Measurements from ENCODE around the gene ABCC12. TPM values are rescaled to one million over a fixed set of nuclear protein-coding genes. Genes with fewer than 3 reads are reported as not detected.

ABCC12 gene
- total and polyA plus RNA-seq, 2 donors (not counting 1 experiment from before 2014, with no cell fraction given) = not detected

DNA sequence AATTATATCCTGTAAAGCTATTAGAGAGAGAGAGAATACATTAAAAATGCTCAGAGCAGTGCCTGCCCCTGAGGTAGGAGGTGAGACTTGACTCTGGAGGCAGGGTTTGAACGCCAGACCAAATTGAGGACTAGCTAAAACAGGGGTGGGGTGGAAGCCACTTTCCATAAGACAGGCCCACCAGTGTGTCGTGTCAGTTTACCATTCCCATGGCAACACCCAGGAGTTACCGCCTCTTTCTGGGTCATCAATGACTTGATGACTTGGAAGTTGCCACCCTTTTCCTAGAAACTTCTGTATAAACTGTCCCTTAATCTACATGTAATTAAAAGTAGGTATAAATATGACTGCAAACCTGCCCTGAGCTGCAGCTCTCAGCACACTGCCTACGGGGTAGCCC, 32.0 kb upstream of the ABCC12 start:
- ATAC-seq (ENCODE audit: low read depth) = no peak
- WGBS (ENCODE audit: insufficient coverage) = 83% methylated on average over 2 of the region's 4 CpGs
- no peaks in the 10 kb centered on the region for H3K36me3 ChIP-seq (replicated peaks in 1 of 2; ENCODE audit: control extremely low read depth in 1 of 2, control insufficient read depth in 1 of 2, extremely low read depth in 1 of 2, insufficient read depth in 2 of 2, low read length in 1 of 2)
- no peak overlapping the region for H3K9ac ChIP-seq (ENCODE audit: low read length)
- H3K4me1 ChIP-seq (ENCODE audit: control insufficient read depth in 2 of 2, insufficient read depth in 2 of 2, low read length in 2 of 2) = no peaks in the 10 kb centered on the region
- H3K9me3 Mint-ChIP-seq (ENCODE audit: insufficient read depth) = no peaks in the 10 kb centered on the region
- no peak for DNase-seq
- no peak overlapping the region for H3K4me2 ChIP-seq (replicated peaks; ENCODE audit: low read depth, low read length, poor library complexity, severe bottlenecking)
- no peak for TF ChIP-seq EZH2 (IDR thresholded peaks at IDR 0.05; ENCODE audit: borderline replicate concordance, insufficient read depth, low read depth, low read length, poor library complexity, severe bottlenecking)
- TF ChIP-seq, protein P1, sequence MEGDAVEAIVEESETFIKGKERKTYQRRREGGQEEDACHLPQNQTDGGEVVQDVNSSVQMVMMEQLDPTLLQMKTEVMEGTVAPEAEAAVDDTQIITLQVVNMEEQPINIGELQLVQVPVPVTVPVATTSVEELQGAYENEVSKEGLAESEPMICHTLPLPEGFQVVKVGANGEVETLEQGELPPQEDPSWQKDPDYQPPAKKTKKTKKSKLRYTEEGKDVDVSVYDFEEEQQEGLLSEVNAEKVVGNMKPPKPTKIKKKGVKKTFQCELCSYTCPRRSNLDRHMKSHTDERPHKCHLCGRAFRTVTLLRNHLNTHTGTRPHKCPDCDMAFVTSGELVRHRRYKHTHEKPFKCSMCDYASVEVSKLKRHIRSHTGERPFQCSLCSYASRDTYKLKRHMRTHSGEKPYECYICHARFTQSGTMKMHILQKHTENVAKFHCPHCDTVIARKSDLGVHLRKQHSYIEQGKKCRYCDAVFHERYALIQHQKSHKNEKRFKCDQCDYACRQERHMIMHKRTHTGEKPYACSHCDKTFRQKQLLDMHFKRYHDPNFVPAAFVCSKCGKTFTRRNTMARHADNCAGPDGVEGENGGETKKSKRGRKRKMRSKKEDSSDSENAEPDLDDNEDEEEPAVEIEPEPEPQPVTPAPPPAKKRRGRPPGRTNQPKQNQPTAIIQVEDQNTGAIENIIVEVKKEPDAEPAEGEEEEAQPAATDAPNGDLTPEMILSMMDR (IDR thresholded peaks at IDR 0.05) = no peak
- no peaks in the 10 kb centered on the region for H3K4me1 Mint-ChIP-seq
- intact Hi-C loops (cut with micrococcal nuclease) = no loop called here
- peaks cover 3% of the 10 kb centered on the region for H3K27me3 Mint-ChIP-seq
- ChIA-PET POLR2A (no interaction called here), CTCF (interaction anchor here (1.2 kb wide), 1 partner anchor 31 kb away, joined by 3 read pairs; no protein-coding TSS in a partner anchor)
- H3K27ac Mint-ChIP-seq = no peak overlapping the region
- no peak overlapping the region for H3K4me3 ChIP-seq (ENCODE audit: control extremely low read depth in 1 of 5, extremely low read depth in 1 of 5, insufficient read depth in 1 of 5, low read depth in 2 of 5, low read length in 4 of 5)
- no peaks in the 10 kb centered on the region for H3K9me3 ChIP-seq (ENCODE audit: control extremely low read depth in 1 of 3, control insufficient read depth in 2 of 3, insufficient read depth in 1 of 3, low read length in 2 of 3)
- H3K4me3 Mint-ChIP-seq = no peak overlapping the region
- no peaks in the 10 kb centered on the region for H3K79me2 ChIP-seq (ENCODE audit: control insufficient read depth, insufficient read depth, low read length)
- no peaks in the 10 kb centered on the region for H3K27me3 ChIP-seq (replicated peaks in 1 of 4; ENCODE audit: control extremely low read depth in 1 of 4, control insufficient read depth in 3 of 4, insufficient read depth in 4 of 4, low read length in 3 of 4)
- no peak overlapping the region for H3K27ac ChIP-seq (ENCODE audit: low read length in 2 of 2)
- no peak overlapping the region for H2AFZ ChIP-seq (ENCODE audit: insufficient read depth, low read depth, low read length, poor library complexity, severe bottlenecking)
- no peaks in the 10 kb centered on the region for H4K20me1 ChIP-seq (ENCODE audit: control insufficient read depth, insufficient read depth, low read length, poor library complexity, severe bottlenecking)

DNA sequence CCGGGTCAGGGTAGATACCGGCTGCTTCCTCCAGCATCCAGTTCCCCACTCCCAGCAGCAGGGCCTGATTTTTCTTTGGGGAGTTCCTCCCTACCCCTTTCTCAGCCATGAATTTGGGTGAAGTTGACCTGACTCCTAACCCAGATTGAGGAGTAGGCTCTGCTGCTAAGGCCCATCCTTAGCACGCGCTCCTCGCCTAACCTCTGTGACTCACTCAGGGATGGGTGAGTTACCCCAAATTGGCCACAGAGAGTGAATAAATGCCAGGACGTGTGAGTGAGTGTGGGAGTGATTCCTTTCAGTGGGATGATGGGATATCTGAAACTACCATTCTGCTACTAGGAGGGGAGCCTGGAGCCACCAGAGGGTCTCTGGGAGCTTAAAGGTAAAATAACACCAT, 28.9 kb upstream of the ABCC12 start:
- no peak overlapping the region for H2AFZ ChIP-seq (ENCODE audit: insufficient read depth, low read depth, low read length, poor library complexity, severe bottlenecking)
- intact Hi-C loops (cut with micrococcal nuclease) = no loop called here
- no peaks in the 10 kb centered on the region for H3K4me1 ChIP-seq (ENCODE audit: control insufficient read depth in 2 of 2, insufficient read depth in 2 of 2, low read length in 2 of 2)
- no peak overlapping the region for H3K4me2 ChIP-seq (replicated peaks; ENCODE audit: low read depth, low read length, poor library complexity, severe bottlenecking)
- Mint-ChIP-seq H3K4me1 (no peaks in the 10 kb centered on the region), H3K27ac (no peak overlapping the region), H3K4me3 (no peak overlapping the region), H3K9me3 (ENCODE audit: insufficient read depth) (no peaks in the 10 kb centered on the region), H3K27me3 (peaks cover 3% of the 10 kb centered on the region)
- no peak overlapping the region for H3K9ac ChIP-seq (ENCODE audit: low read length)
- no peak overlapping the region for H3K4me3 ChIP-seq (ENCODE audit: control extremely low read depth in 1 of 5, extremely low read depth in 1 of 5, insufficient read depth in 1 of 5, low read depth in 2 of 5, low read length in 4 of 5)
- TF ChIP-seq EZH2 (IDR thresholded peaks at IDR 0.05; ENCODE audit: borderline replicate concordance, insufficient read depth, low read depth, low read length, poor library complexity, severe bottlenecking) = no peak
- TF ChIP-seq, protein P1 (IDR thresholded peaks at IDR 0.05) = no peak
- no peaks in the 10 kb centered on the region for H3K79me2 ChIP-seq (ENCODE audit: control insufficient read depth, insufficient read depth, low read length)
- 92% methylated on average over 5 of the region's 6 CpGs for WGBS (ENCODE audit: insufficient coverage)
- H3K9me3 ChIP-seq (ENCODE audit: control extremely low read depth in 1 of 3, control insufficient read depth in 2 of 3, insufficient read depth in 1 of 3, low read length in 2 of 3) = no peaks in the 10 kb centered on the region
- no peaks in the 10 kb centered on the region for H3K27me3 ChIP-seq (replicated peaks in 1 of 4; ENCODE audit: control extremely low read depth in 1 of 4, control insufficient read depth in 3 of 4, insufficient read depth in 4 of 4, low read length in 3 of 4)
- CTCF ChIA-PET = no interaction called here
- POLR2A ChIA-PET = no interaction called here
- ATAC-seq (ENCODE audit: low read depth) (no peak), DNase-seq (no peak)
- no peaks in the 10 kb centered on the region for H4K20me1 ChIP-seq (ENCODE audit: control insufficient read depth, insufficient read depth, low read length, poor library complexity, severe bottlenecking)
- H3K36me3 ChIP-seq (replicated peaks in 1 of 2; ENCODE audit: control extremely low read depth in 1 of 2, control insufficient read depth in 1 of 2, extremely low read depth in 1 of 2, insufficient read depth in 2 of 2, low read length in 1 of 2) = no peaks in the 10 kb centered on the region
- no peak overlapping the region for H3K27ac ChIP-seq (ENCODE audit: low read length in 2 of 2)
